NCI-H1417 (cell line): ENCODE measurements around the gene ZNF792.
A peak's percentile ranks its signal among the peaks of the same experiment; 100 is the strongest.
"Not testable (repeated sequence)": the region's sequence is repeated elsewhere in the genome, so short reads cannot be mapped to it uniquely, and the experiment has no call there.

Source experiments
- DNase-seq, 3 experiments: peaks; one replicate each; lab custom pipeline; 2025; lab: John Stamatoyannopoulos, UW

The ZNF792 gene

DNA sequence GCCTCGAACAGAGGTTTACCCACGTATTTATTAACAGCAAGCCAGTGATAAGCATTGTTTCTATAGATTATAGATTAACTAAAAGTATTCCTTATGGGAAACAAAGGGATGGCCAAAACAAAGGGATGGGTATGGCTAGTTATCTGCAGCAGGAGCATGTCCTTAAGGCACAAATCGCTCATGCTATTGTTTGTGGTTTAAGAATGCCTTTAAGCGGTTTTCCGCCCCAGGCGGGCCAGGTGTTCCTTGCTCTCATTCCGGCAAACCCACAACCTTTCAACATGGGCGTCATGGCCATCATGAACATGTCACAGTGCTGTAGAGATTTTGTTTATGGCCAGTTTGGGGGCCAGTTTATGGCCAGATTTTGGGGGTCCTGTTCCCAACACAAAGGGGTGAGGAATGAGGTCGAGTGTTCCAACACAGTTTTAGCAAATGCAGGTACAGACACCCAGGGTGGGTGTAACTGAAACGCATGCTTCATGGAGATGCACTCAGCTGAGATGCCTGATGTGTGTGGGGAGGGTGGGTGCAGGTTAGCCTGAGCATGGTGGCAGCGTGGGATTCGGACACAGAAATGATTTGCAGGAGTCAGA, 6.3 kb upstream of the ZNF792 start:
- DNase-seq: not testable (repeated sequence)

- DNase-seq: no peak
Observed at GRCh38 chr19:34969721-34970120, 5.7 kb upstream of the ZNF792 start.

DNA sequence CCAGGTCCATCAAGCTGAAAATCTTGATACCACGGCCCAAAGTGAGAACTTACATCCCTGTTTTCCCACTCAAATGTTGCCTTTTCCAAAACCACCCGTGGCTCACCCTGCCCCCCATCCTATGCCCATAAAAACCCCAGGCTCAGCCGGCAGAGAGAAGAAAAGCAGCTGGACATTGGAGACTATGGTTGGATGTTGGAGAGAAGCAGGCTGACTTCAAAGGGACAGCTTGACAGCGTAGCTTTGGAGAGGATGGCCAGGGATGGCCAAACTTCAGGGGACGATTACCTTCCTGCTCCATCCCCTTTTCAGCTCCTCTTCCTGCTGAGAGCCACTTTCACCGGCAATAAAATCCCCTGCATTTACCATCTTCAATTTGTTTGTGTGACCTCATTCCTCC, 3.5 kb upstream of the ZNF792 start:
- no peak for DNase-seq

DNA sequence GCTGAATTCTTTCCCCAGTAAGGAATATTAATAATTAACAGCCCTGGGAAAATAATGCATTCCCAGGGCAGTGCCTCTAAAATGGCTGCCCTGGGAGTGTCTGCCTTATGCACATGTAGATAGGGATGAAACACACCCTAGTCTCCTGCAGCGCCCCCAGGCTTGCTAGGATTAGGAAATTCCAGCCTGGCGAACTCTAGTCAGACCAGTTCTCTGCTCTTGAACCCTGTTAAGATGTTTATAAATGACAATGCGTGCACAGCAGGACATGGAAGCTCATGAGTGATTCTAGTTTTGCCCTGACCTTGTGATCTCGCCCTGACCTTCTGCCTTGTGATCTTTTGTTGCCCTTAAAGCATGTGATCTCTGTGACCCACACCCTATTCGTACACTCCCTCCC, 1.5 kb upstream of the ZNF792 start:
- DNase-seq: not testable (repeated sequence)

- DNase-seq: no peak
Observed at GRCh38 chr19:34964598-34964997, 569 bp upstream of the ZNF792 start.

DNA sequence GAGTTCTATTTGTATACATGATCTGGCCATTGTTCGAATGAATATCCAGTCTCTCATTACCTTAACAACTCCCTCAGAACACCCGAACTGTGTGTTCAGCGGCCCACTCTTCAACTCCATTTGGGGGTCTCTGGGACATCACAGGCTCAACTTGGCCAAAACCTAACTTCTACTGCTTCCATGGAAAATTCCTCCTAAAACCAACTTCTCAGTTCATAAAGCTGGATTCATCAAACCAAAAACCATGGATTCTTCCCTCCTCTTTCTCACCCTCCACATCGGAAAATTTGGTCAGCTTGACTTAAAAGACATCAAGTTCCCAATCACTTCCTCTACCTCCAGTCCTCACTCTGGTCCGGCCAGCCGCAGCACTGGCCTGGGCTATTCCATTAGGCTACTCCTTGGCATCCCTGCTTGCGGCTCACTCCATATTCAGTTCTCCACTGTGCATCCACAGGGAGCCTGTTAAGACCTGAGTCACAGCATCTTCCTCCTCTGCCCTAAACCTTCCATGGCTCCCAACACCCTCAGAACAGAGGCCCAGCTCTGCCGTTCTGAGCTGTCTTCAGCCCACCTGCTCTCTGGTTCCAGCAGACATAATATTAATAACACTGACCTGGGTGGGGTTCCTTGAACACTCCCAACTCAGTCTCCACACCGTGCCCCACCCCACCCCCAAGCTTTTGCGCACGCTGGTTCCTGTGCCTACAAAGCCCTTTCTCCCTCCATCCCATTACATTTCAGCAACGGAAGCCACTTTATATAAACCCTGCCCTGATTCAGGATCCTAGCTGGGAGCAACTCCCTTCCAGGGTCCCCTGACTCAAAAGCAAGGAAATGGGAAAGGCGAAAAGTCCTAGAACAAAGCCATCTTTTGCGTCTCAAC, 1.1 kb downstream of the ZNF792 start:
- peak in 1 of 3 experiments; percentile 38 for DNase-seq

- no peak for DNase-seq
Observed at GRCh38 chr19:34961775-34962686, 2.0 kb downstream of the ZNF792 start.

DNA sequence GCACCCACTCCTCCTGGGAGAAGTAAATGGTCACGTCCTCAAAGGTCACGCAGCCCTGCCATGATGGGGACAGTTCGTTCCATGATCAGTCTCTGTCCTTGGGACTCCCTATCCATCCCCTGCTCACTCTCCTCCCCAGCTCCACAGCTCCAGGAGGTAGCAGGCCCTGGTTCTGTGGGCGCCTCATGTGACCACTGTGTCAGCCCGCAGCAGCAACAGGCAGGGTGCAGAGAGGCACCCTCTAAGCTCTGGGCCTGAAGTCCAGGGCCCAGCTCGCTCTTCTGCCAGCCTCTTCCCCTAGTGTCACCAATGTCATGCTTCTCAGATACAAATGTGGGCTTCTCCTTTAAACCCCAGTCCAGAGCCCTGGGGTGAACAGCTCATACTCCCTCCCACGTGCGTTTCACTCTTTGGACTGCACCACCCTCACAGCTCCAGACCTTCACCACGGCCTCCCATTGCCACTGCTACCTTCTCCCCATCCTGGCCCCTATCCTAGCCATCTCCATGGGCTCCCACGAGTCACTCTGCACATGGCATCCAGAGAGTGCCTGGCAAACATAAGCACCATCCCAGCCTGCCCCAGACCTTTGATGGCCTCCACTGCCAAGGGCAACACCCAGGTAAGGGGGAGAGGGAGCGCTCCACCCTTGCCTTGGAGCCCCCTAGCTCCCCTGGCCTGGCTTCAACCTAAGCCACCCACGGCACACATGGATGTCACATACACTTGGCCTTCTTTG, 2.9 kb downstream of the ZNF792 start:
- no peak for DNase-seq

DNA sequence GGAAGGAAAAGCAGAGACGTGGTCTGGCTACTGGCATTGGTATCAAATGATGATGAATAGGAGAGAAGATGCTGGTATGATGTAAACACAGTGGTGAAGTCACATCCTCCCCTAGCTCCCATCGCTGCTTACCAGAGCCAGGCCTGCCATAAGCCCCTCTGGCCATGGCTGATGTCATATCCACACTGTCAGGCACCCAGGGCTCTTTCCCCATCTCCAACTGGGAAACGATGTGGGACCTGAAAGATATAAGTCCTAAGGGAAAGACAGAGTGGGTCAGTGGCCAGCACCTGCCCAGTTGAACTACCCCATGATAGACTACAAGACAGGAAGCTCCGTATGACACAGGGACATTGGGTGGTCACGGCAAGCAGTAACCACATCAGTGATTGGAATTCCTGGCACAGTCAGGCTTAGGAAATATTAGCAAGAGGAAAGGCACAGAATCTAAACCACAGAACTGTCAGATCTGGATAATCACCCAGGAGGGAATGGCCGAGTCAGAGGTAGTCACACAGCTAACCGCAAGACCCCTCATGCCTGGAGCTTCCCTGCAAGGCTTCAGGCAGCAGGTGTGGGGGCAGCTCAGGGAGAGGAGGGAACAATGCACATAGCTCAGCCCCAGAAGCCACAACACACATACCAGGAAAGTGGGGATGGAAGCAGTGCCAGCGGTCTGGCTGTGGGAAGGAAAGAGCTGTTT, 3.8 kb downstream of the ZNF792 start:
- no peak for DNase-seq

DNA sequence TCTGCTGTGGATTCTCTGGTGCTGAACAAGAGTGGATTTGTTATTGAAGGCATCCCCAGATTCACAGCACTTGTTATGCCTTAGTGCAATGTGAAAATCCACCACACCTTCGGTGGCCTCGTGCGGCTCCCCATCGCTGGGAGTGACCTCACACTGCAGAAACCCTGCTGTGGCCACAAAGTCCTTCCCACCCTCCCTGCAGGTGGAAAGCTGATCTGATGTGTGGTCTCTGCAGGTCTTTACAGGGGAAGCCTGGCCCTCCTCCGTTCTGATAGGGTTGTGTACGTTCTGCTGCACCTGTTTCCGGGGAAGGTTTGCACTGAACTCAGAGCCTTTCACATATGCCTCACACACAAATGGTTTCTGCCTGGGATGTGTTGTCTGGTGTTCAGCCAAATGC, 5.0 kb downstream of the ZNF792 start:
- DNase-seq: no peak

DNA sequence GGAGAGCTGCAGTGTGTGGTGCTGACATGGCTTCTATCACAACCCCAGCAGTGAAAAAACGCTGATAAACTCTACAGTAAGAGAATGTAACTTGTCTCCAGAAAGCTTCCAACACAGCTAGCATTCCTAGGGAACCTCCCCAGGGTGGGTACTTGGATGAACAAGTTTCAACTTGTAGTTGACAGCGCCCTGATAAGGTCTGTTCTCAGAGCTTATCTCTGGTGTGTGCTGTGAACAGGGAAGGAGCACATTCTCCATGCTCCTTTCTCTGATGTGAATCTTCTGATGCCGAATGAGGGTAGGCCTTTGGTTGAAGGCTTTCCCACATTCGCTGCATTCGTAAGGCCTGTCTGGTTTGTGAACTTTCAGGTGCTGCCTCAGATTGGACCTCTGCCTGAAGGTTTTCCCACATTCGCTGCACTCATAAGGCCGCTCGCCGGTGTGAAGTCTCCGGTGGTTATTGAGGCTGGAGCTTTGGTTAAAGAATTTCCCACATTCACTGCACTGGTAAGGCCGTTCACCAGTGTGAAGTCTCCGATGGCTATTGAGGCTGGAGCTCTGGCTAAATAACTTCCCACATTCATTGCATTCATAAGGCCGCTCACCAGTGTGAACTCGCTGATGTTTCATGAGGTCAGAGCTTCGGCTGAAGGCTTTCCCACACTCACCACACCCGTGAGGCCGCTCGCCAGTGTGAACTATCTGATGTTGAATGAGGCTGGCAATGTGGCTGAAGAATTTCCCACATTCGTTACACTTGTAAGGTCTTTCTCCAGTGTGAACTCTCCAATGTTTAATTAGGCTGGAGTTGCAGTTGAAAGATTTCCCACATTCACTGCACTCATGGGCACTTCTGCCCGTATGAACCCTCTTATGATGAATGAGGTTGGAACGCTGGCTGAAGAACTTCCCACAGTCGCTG, 5.9 kb downstream of the ZNF792 start:
- DNase-seq: no peak

DNA sequence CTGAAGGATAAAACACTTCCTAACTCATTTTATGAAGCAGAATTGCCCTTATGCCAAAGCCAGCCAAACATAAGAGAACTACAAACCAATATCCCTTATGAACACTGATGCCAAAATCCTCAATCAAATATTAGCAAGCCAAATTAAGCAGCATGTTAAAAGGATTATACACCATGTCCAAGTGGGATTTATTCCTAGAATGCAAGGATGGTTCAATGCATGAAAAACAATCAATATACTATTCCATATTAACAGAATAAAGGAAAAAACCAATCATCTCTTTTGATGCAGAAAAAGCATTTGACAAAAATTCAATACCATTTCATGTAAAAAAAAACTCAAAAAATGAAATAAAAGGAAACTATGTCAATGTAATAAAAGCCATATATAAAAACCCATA, 10.9 kb downstream of the ZNF792 start:
- DNase-seq: no peak

GRCh38 chr19:34943861-34944573, 20.0 kb downstream of the ZNF792 start:
- no peak for DNase-seq

DNA sequence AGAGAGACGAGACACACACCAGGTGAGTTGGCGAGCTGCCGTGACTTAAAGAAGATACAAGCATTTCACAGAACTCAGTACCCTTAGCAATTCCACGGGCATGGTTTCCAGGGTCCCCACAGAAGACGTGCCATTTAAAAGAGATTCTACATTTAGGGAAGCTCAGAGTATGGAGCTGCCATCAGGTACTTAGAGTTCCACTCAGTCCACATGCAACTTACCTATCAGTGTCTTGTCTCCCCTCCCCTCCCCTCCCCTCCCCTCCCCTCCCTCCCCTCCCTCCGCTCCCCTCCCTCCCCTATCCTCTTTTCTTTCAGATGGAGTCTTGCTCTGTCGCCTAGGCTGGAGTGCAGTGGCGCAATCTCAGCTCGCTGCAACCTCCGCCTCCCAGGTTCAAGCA, 25.1 kb downstream of the ZNF792 start:
- DNase-seq: no peak

DNA sequence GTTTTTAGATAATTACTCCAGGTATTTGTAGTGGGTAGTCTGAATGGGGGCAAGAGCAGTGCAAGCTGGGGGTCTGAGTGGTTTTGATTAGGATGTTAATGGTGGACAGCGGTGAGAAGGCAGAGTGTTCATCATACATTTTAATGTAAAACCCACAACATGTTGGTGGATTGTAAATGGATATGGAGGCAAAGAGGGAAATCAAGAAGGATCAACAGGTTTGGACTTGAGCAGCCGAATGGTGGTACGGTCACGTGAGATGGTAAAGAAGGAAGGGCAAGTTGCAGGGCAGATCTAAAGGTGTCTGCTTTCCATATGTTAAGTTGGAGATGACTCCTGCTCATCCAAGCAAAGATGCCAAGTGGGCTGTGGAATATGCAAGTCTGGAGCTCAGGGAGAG, 27.8 kb downstream of the ZNF792 start:
- no peak for DNase-seq

DNA sequence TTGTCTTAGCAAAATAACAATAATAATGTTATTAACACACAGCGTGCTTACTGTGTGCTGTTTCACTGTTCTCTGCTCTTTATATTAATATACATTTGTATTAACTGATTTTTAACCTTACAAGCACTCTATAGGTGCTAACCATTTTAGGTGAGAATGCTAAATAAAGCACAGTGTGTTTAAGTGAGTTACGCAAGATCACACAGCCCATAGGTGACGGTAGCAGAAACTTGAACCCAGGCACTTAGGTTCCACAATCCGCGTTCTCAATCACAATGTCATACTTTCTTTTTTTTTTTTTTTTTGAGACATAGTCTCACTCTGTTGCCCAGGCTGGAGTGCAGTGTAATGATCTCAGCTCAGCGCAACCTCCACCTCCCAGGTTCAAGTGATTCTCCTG, 31.5 kb downstream of the ZNF792 start:
- no peak for DNase-seq

DNA sequence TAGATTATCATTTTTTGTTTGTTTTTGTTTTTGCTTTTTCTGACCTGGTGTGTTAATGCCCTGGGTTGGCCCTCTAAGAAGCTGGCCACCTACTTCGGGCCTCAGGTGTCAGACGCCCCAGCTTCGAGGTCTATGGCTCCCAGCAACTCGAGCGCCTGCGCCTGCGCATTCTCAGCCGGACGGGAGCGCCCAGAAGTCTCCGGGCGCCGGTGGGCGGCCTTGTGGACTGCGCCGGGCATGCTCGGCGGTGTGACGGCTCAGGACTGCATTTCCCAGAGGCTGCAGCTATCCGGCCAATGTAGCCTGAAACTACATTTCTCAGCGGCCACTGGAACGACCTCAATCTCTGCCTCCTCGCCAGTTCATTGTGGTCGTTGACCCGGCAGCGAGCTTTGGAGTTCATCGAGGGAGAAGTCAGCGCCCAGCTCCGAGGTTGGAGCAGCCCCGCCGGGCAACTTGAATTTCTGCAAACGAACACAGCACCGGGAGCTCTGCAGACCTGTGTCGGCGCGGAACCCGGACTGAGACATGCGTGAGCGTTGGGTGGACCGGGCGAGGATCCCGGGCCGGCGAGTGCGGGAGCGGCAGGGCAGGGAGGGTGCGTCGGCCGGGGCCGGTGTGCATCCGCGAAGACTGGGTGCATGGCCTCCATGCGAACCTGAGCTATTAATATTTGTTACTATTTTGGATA, 37.2 kb downstream of the ZNF792 start, which contains the start of gene ZNF30:
Gene ZNF30 (plus strand): TSS at position 219 of the 691 bp plus-strand sequence. CDS start 3,045 bp downstream, outside the sequence.
- DNase-seq: peak; percentile 13 to 92 (median 89)

GRCh38 chr19:34926361-34926684, 37.7 kb downstream of the ZNF792 start:
- DNase-seq: no peak
